Heart left ventricle (tissue), 16 donors: ENCODE measurements around the gene ITGBL1. TPM values are rescaled to one million over a fixed set of nuclear protein-coding genes. Genes with fewer than 3 reads are reported as not detected.
A peak's percentile ranks its signal among the peaks of the same experiment; 100 is the strongest.

ENCODE experiments used
- ATAC-seq, 4 donors: fragments of 200-7000 bp; cut with Tn5 transposase; one replicate each; pipeline ENCODE4 v1.9.1; 2020 to 2022; ENCODE audit warnings: moderate library complexity in 4 of 4, mild to moderate bottlenecking in 3 of 4, moderate number of reproducible peaks in 1 of 4
- DNase-seq, 5 donors: peaks; one replicate each; pipeline ENCODE4 v3.0.0-alpha.2; 2020
- H3K27ac ChIP-seq, 12 donors: fragments of 200-600 bp; sonication (generic) in 4 of 12; one replicate each; pipeline versions ENCODE4 v1.5.0 to v1.8.0; 2016 to 2022; ENCODE audit warnings: mild to moderate bottlenecking in 2 of 12
- H3K27me3 ChIP-seq, 9 donors: fragments of 200-600 bp; sonication (generic) in 2 of 9; one replicate each; pipeline versions ENCODE4 v1.5.1 to v1.8.0; 2016 to 2022; ENCODE audit warnings: mild to moderate bottlenecking in 3 of 9
- H3K36me3 ChIP-seq, 9 donors: fragments of 200-600 bp; sonication (generic) in 2 of 9; one replicate each; pipeline versions ENCODE4 v1.5.0 to v1.8.0; 2018 to 2022; ENCODE audit warnings: mild to moderate bottlenecking in 2 of 9
- H3K4me1 ChIP-seq, 12 donors: fragments of 200-600 bp; sonication (generic) in 4 of 12; one replicate each; pipeline versions ENCODE4 v1.5.0 to v1.8.0; 2016 to 2022; ENCODE audit warnings: mild to moderate bottlenecking in 3 of 12
- H3K4me3 ChIP-seq, 12 donors: fragments of 200-600 bp; sonication (generic) in 4 of 12; one replicate each; pipeline versions ENCODE4 v1.5.0 to v1.8.0; 2017 to 2022; ENCODE audit warnings: mild to moderate bottlenecking in 9 of 12, moderate library complexity in 4 of 12
- H3K9me3 ChIP-seq, 12 donors: fragments of 200-600 bp; sonication (generic) in 4 of 12; one replicate each; pipeline versions ENCODE4 v1.5.0 to v1.8.0; 2016 to 2022; ENCODE audit warnings: mild to moderate bottlenecking in 1 of 12
- POLR2A ChIP-seq, 2 donors: fragments of 450-650 bp; IDR thresholded peaks; one replicate each; pipeline ENCODE4 v1.6.1; 2017; ENCODE audit warnings: antibody characterized with exemption in 2 of 2, mild to moderate bottlenecking in 2 of 2, moderate library complexity in 2 of 2
- WGBS, 4 donors: extraction: QIAGEN DNeasy Blood & Tissue Kit in 2 of 4; methylation state at CpG; one replicate each; pipeline versions ENCODE4 v1.1.5 to v1.1.7; 2013 to 2018; 5-methylcytosine and 5-hydroxymethylcytosine counted together
- intact Hi-C, 10 donors: fragments of 100-400 bp; cut with DNase I; formaldehyde crosslinking; loops; one replicate each; pipeline versions ENCODE4 v1.11.1 to v1.14.2; 2022
- polyA plus RNA-seq, 2 donors: library from polyadenylated mRNA; stranded (reverse); fragments of 200-250 nt; gene quantifications; one replicate each; pipeline ENCODE4 v1.2.3, GENCODE V29; 2013
- total RNA-seq, 9 donors: library from RNA; depleted of rRNA in 2 of 9; stranded (reverse); fragments of >200 nt in 2 of 9; fragmentation: NEBNext Ultra II Directional in 3 of 9; extraction: Animal tissue kit (Norgen Biotek cat#: 25700) in 3 of 9; gene quantifications; one replicate each; pipeline versions ENCODE4 v1.1.0 to v1.2.4, GENCODE V29; 2016 to 2023
- TF ChIP-seq, protein P1 (sequence below), 12 donors: fragments of 200-600 bp; sonication (generic) in 4 of 12; IDR thresholded peaks; one replicate each; pipeline versions ENCODE4 v1.5.0 to v1.8.0; 2018 to 2022; ENCODE audit warnings: antibody characterized with exemption in 12 of 12, mild to moderate bottlenecking in 5 of 12
- donor health status: ischemic (EF 13 %, LVEDD 7.1; RV severe dilation, severe dysfunction).
- donor health status: healthy with polysubstance abuse.
- donor health status: DM: no; HTN: yes; CAD: no.
- donor health status: DM: no; HTN: no; CAD: no.
- donor health status: ischemic (EF 25% LVEDD 6.9; RV normal size, moderate dysfunction).
- donor health status: ischemic (EF 25% LVEDD 5.7; RV mildly dilated, moderate dysfunction).
- donor health status: healthy.
- donor health status: DM: yes; HTN: yes; CAD: no.
- donor health status: ischemic (EF 35%, LVEDD 5.7; RV mildly dilated, moderate dysfunction).
- donor health status: nonischemic (EF 11% LVEDD 7.7; RV severe dilation, severe dysfunction).
- donor health status: DM: yes; HTN: yes; CAD: no.
- donor health status: PGD.
- donor health status: ischemic (EF 29% LVEDD 5.4; RV normal size, mild dysfunction).
- donor health status: nonischemic (EF 23%, LVEDD 6.1; RV moderate dilation, normal function).

ITGBL1 gene
- total and polyA plus RNA-seq, 11 donors, result 0.15 to 5.9 (median 2.5) TPM

DNA sequence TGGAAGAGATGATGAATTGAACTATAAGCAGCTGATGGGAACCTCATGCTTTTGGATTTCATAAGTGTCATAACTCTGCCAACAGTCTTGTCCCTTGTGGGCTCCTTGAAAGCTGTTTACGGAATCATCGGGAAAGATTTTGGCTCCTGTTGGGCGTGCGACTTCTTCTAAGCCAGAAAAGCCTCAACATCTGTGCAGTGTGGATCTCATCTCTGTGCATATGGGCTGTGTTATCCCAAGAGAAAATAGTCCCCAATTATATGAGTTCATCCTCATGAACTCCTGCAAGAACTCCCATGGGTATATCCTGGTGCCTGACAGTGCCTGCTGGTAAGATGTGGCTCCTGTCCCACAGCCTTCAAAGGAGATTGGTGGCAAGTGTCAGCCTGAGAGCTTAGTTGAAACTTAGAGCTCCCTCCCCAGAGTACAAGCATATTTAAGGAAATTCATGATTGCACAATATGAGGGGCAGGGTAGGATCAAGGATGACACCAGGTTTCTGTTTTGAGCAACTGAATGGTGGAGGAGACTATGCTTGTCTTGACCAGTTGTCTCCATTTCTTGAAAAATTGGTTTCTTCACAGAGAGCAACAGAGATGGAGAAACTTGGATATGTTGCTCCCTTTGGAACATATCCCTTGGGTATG lies 243.5 kb downstream of the ITGBL1 start:
- ATAC-seq (peak in 3 of 4 donors; percentile 35 to 58 (median 55)), DNase-seq (peak in 2 of 5 donors; percentile 32 to 47)
- Histone ChIP-seq H3K4me3 (no peak overlapping the region), H3K27me3 (no peaks in the 10 kb centered on the region), H3K4me1 (peaks cover 0 to 23% (median 0%) of the 10 kb centered on the region in 12 donors), H3K9me3 (no peaks in the 10 kb centered on the region), H3K27ac (no peak overlapping the region), H3K36me3 (no peaks in the 10 kb centered on the region)
- no peak for TF ChIP-seq POLR2A (IDR thresholded peaks at IDR 0.05)
- TF ChIP-seq, protein P1, sequence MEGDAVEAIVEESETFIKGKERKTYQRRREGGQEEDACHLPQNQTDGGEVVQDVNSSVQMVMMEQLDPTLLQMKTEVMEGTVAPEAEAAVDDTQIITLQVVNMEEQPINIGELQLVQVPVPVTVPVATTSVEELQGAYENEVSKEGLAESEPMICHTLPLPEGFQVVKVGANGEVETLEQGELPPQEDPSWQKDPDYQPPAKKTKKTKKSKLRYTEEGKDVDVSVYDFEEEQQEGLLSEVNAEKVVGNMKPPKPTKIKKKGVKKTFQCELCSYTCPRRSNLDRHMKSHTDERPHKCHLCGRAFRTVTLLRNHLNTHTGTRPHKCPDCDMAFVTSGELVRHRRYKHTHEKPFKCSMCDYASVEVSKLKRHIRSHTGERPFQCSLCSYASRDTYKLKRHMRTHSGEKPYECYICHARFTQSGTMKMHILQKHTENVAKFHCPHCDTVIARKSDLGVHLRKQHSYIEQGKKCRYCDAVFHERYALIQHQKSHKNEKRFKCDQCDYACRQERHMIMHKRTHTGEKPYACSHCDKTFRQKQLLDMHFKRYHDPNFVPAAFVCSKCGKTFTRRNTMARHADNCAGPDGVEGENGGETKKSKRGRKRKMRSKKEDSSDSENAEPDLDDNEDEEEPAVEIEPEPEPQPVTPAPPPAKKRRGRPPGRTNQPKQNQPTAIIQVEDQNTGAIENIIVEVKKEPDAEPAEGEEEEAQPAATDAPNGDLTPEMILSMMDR (IDR thresholded peaks at IDR 0.05), result no peak
- intact Hi-C loops, result loop anchor here in 1 of 10 donors (5.0 kb wide), 1 partner anchor 69 kb away; no protein-coding TSS in a partner anchor
- WGBS, 4 donors, result 78 to 89% (median 84%) methylated on average over 4 of the region's 4 CpGs

DNA sequence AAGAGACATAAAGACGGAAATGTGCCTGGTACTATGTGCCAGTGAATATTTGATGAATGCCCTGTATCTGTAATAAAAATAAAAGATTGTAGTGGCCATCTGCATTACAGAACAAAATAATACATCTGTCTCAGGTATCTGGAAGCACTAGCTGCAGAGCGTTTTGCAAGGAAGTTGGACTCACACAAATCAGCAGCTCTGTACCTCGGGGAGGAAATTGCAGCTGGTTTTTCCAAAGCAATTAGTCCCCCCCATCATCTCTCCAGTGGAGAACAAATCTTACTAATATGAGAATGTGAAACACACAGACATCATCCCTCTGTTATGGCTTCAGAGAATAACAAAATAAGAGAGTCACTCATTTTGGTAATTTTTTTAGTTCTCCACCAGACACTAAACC lies 245.3 kb downstream of the ITGBL1 start:
- peak in 1 of 4 donors; percentile 26 for ATAC-seq
- WGBS, 4 donors, result 58 to 71% (median 61%) methylated on average over 3 of the region's 3 CpGs

DNA sequence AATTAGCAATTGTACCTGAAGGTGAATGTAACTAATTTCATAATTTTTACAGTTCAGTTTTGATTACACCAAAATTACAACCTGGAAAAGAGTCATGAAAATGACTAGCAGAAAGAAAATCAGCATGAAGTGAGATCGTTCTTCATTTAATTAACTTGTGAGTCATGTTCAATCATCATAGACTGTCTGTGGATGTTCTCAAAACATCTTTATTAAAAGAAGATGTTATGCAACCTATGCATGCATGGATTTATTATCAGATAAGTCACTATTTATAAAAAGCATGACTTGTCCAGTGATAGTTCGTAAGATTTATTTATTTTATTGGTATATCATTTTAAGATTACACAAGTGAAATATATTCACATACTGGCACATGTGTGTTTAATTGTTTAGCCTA lies 245.9 kb downstream of the ITGBL1 start:
- ATAC-seq (no peak), DNase-seq (no peak)
- Histone ChIP-seq H3K36me3 (no peaks in the 10 kb centered on the region), H3K4me3 (no peak overlapping the region), H3K27ac (no peak overlapping the region), H3K4me1 (peaks cover 0 to 27% (median 0%) of the 10 kb centered on the region in 12 donors), H3K9me3 (no peaks in the 10 kb centered on the region), H3K27me3 (no peaks in the 10 kb centered on the region)
- TF ChIP-seq, protein P1 (IDR thresholded peaks at IDR 0.05), result no peak
- intact Hi-C loops, result loop anchor here in 1 of 10 donors (5.0 kb wide), 1 partner anchor 71 kb away; no protein-coding TSS in a partner anchor
- 69 to 88% (median 77%) methylated on average over 2 of the region's 2 CpGs for WGBS, 4 donors

More for the DNA sequence above, 245.3 kb downstream of the ITGBL1 start:
- no peak for TF ChIP-seq POLR2A (IDR thresholded peaks at IDR 0.05)
- Histone ChIP-seq H3K4me1 (peaks cover 0 to 27% (median 0%) of the 10 kb centered on the region in 12 donors), H3K27me3 (no peaks in the 10 kb centered on the region), H3K4me3 (no peak overlapping the region), H3K36me3 (no peaks in the 10 kb centered on the region), H3K9me3 (no peaks in the 10 kb centered on the region), H3K27ac (no peak overlapping the region)
- intact Hi-C loops, result loop anchor here in 1 of 10 donors (5.0 kb wide), 1 partner anchor 70 kb away; no protein-coding TSS in a partner anchor
- no peak for DNase-seq

DNA sequence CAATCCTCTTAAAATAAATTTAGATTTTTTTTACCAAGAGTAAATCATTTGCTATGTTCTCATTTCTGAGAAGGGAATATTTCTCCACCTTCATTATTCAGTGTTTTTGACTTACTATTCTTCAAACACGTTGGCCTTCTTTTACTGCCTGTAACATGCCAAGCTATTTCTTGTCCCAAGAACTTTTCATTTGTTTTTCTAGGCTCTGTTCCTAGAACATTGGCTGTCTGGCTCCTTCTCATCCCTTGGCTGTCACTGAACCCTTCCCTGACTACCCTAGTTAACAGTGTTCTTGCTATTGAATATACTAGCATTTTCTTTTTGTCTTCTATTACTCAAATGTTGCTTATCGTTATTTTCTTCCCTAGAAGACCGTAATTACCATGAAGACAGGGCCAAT lies 248.1 kb downstream of the ITGBL1 start:
- Histone ChIP-seq H3K9me3 (no peaks in the 10 kb centered on the region), H3K4me3 (no peak overlapping the region), H3K27ac (peak overlapping the region in 4 of 12 donors; percentile 4 to 59 (median 44)), H3K4me1 (peaks cover 0 to 22% (median 0%) of the 10 kb centered on the region in 12 donors), H3K27me3 (no peaks in the 10 kb centered on the region), H3K36me3 (no peaks in the 10 kb centered on the region)
- no peak for TF ChIP-seq POLR2A (IDR thresholded peaks at IDR 0.05)
- TF ChIP-seq, protein P1 (IDR thresholded peaks at IDR 0.05), result no peak
- ATAC-seq, result peak; percentile 62 to 88 (median 83)
- DNase-seq, result no peak
- intact Hi-C loops, result loop anchor here in 1 of 10 donors (5.0 kb wide), 1 partner anchor 183 kb away; no protein-coding TSS in a partner anchor
- 62 to 73% (median 65%) methylated on average over 3 of the region's 3 CpGs for WGBS, 4 donors
